Measurements from ENCODE around the gene CDH10.

Gene CDH10

DNA sequence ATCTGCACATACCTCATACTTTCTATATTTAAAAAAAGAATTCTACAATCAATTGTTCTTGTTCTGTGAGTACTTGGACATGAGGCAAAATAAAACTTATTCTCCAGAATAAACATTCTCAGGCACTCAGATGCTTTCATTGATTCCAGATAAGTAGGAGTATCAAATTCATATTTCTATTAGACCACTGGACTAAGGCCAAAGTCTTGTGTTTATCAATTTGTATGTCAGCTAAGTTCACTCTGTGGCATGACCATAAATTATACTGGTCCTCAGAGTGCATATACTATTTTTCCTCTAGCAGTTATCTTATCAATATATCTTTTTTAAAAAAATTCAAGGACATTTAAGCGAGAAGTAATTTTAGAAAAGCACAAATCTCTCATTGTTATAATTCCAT is 28.2 kb downstream of the CDH10 start:
- H3K9me3 ChIP-seq (ENCODE audit: insufficient read depth, low read length): no peaks in the 10 kb centered on the region
- H3K27me3 ChIP-seq (ENCODE audit: low read depth, low read length): no peaks in the 10 kb centered on the region
- H2AFZ ChIP-seq (ENCODE audit: low read depth, low read length): no peak overlapping the region
- no peaks in the 10 kb centered on the region for H3K36me3 ChIP-seq (replicated peaks; ENCODE audit: low read depth, low read length)
- H3K4me1 ChIP-seq (ENCODE audit: low read length): no peaks in the 10 kb centered on the region
- no peak overlapping the region for H3K4me2 ChIP-seq (ENCODE audit: low read length)
- no peak for TF ChIP-seq EZH2phosphoT487 (IDR thresholded peaks at IDR 0.05; ENCODE audit: low read depth)
- TF ChIP-seq, protein P1, sequence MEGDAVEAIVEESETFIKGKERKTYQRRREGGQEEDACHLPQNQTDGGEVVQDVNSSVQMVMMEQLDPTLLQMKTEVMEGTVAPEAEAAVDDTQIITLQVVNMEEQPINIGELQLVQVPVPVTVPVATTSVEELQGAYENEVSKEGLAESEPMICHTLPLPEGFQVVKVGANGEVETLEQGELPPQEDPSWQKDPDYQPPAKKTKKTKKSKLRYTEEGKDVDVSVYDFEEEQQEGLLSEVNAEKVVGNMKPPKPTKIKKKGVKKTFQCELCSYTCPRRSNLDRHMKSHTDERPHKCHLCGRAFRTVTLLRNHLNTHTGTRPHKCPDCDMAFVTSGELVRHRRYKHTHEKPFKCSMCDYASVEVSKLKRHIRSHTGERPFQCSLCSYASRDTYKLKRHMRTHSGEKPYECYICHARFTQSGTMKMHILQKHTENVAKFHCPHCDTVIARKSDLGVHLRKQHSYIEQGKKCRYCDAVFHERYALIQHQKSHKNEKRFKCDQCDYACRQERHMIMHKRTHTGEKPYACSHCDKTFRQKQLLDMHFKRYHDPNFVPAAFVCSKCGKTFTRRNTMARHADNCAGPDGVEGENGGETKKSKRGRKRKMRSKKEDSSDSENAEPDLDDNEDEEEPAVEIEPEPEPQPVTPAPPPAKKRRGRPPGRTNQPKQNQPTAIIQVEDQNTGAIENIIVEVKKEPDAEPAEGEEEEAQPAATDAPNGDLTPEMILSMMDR (IDR thresholded peaks at IDR 0.05; ENCODE audit: low read depth, low read length): no peak
- no peak overlapping the region for H3K9ac ChIP-seq (ENCODE audit: low read length)
- no peak overlapping the region for H3K27ac ChIP-seq (ENCODE audit: low read length)
- no peaks in the 10 kb centered on the region for H3K79me2 ChIP-seq (ENCODE audit: low read length)
- no peak overlapping the region for H3K4me3 ChIP-seq (ENCODE audit: low read length)
- H4K20me1 ChIP-seq (ENCODE audit: insufficient read depth, low read length): no peaks in the 10 kb centered on the region

DNA sequence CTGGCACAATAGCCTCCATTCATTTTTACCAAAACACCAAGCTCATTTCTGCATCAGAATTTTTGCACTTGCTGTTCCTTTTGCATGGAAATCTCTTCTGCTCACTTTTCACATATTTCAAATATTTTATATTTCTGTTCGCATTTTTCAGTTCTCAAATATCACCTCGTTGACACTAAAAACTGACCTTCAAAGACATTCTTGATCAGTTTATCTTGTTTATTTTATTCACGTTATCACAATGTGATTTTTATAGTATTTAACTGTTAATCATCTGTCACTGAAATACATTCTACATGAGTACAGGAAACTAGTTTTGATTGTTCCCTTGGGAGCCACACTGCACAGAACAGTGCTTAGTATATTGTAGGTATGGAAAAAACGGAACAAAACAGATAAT is 29.6 kb downstream of the CDH10 start:
- Histone ChIP-seq H3K9me3 (ENCODE audit: insufficient read depth, low read length) (no peaks in the 10 kb centered on the region), H3K4me2 (ENCODE audit: low read length) (no peak overlapping the region), H3K27me3 (ENCODE audit: low read depth, low read length) (no peaks in the 10 kb centered on the region), H3K4me1 (ENCODE audit: low read length) (no peaks in the 10 kb centered on the region), H3K36me3 (replicated peaks; ENCODE audit: low read depth, low read length) (no peaks in the 10 kb centered on the region), H3K4me3 (ENCODE audit: low read length) (no peak overlapping the region), H2AFZ (ENCODE audit: low read depth, low read length) (no peak overlapping the region), H3K9ac (ENCODE audit: low read length) (no peak overlapping the region), H4K20me1 (ENCODE audit: insufficient read depth, low read length) (no peaks in the 10 kb centered on the region), H3K79me2 (ENCODE audit: low read length) (no peaks in the 10 kb centered on the region), H3K27ac (ENCODE audit: low read length) (no peak overlapping the region)
- TF ChIP-seq, protein P1 (IDR thresholded peaks at IDR 0.05; ENCODE audit: low read depth, low read length): no peak
- TF ChIP-seq EZH2phosphoT487 (IDR thresholded peaks at IDR 0.05; ENCODE audit: low read depth): no peak

DNA sequence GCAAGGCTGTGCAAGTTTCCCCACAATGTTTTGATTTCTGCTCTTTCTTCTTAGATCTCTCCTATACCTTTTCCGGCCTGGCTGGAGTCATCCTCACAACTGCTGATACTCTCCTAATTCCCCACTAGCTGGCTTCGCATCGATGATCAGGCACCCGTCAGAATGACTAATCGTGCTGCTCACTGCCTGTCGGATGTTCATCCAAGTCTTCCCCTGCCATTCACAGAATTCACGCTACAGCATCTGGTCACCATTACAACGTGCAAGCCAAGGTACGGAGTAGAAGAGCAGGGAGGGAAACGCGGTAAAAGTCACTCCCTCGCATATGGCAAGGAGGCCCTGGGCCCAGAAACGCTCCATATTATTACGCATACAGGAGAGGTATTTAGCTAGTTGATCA is 35.1 kb downstream of the CDH10 start:
- Histone ChIP-seq H3K4me3 (ENCODE audit: low read length) (no peak overlapping the region), H2AFZ (ENCODE audit: low read depth, low read length) (no peak overlapping the region), H4K20me1 (ENCODE audit: insufficient read depth, low read length) (no peaks in the 10 kb centered on the region), H3K27ac (ENCODE audit: low read length) (no peak overlapping the region), H3K27me3 (ENCODE audit: low read depth, low read length) (no peaks in the 10 kb centered on the region), H3K79me2 (ENCODE audit: low read length) (no peaks in the 10 kb centered on the region), H3K36me3 (replicated peaks; ENCODE audit: low read depth, low read length) (no peaks in the 10 kb centered on the region), H3K9me3 (ENCODE audit: insufficient read depth, low read length) (no peaks in the 10 kb centered on the region), H3K9ac (ENCODE audit: low read length) (no peak overlapping the region), H3K4me2 (ENCODE audit: low read length) (no peak overlapping the region), H3K4me1 (ENCODE audit: low read length) (no peaks in the 10 kb centered on the region)
- TF ChIP-seq, protein P1 (IDR thresholded peaks at IDR 0.05; ENCODE audit: low read depth, low read length): no peak
- TF ChIP-seq EZH2phosphoT487 (IDR thresholded peaks at IDR 0.05; ENCODE audit: low read depth): no peak

DNA sequence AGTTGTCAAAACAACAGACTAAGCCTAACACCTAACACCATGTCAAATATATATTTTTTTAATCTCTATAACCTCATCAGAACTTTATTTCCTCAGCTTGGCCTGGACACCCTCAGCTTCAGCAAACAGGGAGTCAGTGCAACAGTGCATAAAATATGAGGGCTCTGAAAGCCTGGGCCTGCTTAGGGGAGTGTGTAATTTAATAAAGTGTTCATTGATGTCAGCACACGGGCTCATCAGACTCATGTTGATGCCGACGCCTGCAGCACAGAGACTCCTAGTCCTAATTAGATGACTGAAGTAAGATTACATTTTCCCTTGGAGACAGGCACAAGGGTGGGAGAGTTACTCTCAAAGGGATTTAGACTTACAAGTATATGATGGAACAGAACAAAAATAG is 37.8 kb downstream of the CDH10 start:
- Histone ChIP-seq H4K20me1 (ENCODE audit: insufficient read depth, low read length) (no peaks in the 10 kb centered on the region), H3K4me1 (ENCODE audit: low read length) (peaks cover 10% of the 10 kb centered on the region), H3K27me3 (ENCODE audit: low read depth, low read length) (no peaks in the 10 kb centered on the region), H3K9ac (ENCODE audit: low read length) (no peak overlapping the region), H3K27ac (ENCODE audit: low read length) (no peak overlapping the region), H3K4me3 (ENCODE audit: low read length) (no peak overlapping the region), H2AFZ (ENCODE audit: low read depth, low read length) (no peak overlapping the region), H3K9me3 (ENCODE audit: insufficient read depth, low read length) (no peaks in the 10 kb centered on the region), H3K36me3 (replicated peaks; ENCODE audit: low read depth, low read length) (no peaks in the 10 kb centered on the region), H3K4me2 (ENCODE audit: low read length) (no peak overlapping the region), H3K79me2 (ENCODE audit: low read length) (no peaks in the 10 kb centered on the region)
- no peak for TF ChIP-seq EZH2phosphoT487 (IDR thresholded peaks at IDR 0.05; ENCODE audit: low read depth)
- TF ChIP-seq, protein P1 (IDR thresholded peaks at IDR 0.05; ENCODE audit: low read depth, low read length): no peak

All from OCI-LY3 (cell line).